H54 (cell line): ENCODE results near the gene C1orf122.

Experiments
- DNase-seq: peaks from one replicate; pipeline ENCODE4 v3.0.0; 2011; ENCODE audit warnings: low spot score, mixed read lengths; ENCODE audit not compliant: insufficient read length
- FAIRE-seq: peaks from 3 replicates; lab custom pipeline; 2011; peaks lifted over from hg19 to GRCh38; lab: Jason Lieb, UNC
- POLR2A ChIP-seq: IDR thresholded peaks from 2 replicates; pipeline ENCODE4 v1.6.1; 2011; ENCODE audit warnings: low read depth, mild to moderate bottlenecking, low read length

The C1orf122 gene

GRCh38 chr1:37813529-37814145 is 6.0 kb downstream of the C1orf122 start:
- FAIRE-seq: no peak
- no peak for DNase-seq
- no peak for TF ChIP-seq POLR2A

- TF ChIP-seq POLR2A: no peak
- FAIRE-seq (no peak), DNase-seq (no peak)
Measured at GRCh38 chr1:37814252-37814651, 6.7 kb downstream of the C1orf122 start.

DNA sequence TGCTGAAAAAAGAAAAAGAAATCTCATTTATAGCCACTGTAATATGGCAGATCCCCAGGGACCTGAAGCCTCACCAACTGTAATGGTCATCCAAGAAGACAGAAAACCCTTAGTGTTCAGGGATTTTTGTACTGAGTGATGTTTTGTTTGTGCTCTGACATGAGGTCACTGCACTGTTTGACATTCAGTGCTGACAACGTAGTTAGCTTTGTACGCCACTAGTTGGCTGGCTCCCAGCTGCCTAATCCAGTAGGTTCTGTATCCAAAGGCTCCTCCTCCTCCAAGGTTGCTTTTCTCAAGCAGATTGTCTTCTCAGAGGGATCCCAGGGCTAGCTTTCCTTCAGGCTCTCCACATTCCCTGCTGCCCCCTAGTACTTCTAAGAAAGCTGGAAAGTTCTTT is 9.9 kb downstream of the C1orf122 start:
- DNase-seq (no peak), FAIRE-seq (no peak)
- no peak for TF ChIP-seq POLR2A

DNA sequence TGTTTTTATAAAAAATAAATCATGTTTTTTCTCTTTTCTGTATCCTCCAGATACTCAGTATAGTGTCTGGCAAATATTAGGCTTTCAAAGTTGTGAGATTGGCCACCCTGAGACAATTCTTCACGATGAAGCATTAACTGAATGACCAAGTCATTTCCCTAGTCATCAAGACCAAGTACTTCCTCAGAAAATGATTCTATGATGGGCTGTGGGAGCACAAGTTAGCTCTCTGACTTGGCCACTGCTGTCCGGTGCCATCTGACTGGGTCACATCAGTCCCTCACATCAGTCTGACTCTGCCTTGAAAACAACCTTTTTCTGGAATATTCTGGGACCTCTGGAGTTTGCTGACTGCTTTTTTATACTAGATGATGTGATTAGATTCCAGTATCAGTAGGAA is 13.9 kb downstream of the C1orf122 start:
- no peak for FAIRE-seq
- no peak for TF ChIP-seq POLR2A
- DNase-seq: no peak

GRCh38 chr1:37822906-37823815 is 15.6 kb downstream of the C1orf122 start:
- FAIRE-seq: no peak
- no peak for DNase-seq
- TF ChIP-seq POLR2A: no peak

DNA sequence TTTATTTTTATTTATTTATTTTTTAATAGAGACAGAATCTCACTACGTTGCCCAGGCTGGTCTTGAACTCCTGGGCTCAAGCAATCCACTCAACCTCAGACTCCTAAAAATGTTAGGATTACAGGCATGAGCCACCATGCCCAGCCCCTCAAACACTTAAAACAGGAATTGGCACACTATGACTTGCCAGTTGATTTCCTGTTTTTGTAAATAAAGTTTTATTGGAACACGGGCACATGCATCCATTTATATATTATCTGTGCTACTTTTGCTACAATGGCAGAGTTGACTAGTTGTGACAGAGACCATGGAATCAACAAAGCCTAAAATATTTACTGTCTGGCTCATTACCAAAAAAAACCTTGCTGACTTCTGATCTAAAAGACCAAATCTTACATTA is 16.4 kb downstream of the C1orf122 start:
- no peak for TF ChIP-seq POLR2A
- DNase-seq (no peak), FAIRE-seq (no peak)

DNA sequence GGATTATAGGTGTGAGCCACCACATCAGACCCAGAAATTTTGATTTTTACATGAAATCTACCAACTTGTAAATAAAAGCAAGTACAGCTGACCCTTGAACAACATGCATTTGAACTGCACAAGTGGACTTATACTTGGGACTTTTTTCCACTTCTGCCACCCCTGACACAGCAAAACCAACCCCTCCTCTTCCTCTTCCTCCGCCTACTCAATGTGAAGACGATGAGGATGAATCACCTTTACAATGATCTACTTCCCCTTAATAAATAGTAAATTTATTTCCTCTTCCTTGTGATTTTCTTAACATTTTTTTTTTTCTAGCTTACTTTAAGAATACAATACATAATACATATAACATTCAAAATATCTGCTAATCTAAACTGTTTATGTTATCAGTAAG is 17.9 kb downstream of the C1orf122 start:
- no peak for TF ChIP-seq POLR2A
- DNase-seq (no peak), FAIRE-seq (no peak)

DNA sequence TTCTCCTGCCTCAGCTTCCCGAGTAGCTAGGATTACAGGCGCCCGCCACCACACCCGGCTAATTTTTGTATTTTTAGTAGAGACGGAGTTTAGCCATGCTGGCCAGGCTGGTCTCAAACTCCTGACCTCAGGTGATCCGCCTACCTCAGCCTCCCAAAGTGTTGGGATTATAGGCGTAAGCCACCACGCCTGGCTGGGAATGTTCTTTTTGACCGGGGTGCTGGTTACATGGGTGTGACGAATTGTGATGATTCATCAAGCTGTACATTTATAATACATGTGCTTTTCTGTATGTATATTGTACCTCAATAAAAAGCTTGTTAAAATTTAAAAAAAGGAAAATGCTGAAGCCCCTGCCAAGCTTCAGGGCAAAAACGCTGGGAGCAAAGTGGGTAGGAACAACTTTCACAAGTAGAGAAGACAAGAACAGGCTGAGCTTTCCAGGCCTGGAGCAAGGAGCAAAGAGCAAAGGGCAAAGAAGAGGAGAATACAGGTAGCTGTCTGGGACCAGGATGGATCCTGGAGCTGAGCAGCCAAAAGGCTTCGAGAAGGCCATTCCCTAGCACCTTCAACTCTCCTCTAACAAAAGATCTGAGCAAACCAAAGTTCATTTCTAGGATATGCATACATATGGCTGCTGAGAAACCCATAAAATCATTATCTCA is 21.0 kb downstream of the C1orf122 start:
- FAIRE-seq (no peak), DNase-seq (no peak)
- TF ChIP-seq POLR2A: no peak

DNA sequence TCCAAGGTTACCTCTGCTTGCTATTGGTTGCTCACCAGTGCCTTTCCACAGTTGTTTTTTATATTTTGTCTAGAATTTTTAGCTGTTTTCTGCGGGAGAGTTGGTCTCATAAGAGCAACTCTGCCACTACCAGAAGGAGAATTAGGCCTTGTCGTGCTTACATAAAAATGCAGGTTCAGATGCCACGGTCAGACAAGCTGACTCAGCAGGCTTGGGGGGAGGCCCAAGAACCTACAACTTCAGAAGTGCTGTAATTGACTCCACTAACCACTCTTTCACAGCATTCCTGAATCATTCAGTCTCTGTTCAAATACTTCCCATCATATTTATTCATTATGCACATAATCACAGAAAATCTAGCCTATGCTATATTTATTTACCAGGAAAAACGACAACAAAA is 23.5 kb downstream of the C1orf122 start:
- no peak for TF ChIP-seq POLR2A
- DNase-seq (no peak), FAIRE-seq (no peak)

DNA sequence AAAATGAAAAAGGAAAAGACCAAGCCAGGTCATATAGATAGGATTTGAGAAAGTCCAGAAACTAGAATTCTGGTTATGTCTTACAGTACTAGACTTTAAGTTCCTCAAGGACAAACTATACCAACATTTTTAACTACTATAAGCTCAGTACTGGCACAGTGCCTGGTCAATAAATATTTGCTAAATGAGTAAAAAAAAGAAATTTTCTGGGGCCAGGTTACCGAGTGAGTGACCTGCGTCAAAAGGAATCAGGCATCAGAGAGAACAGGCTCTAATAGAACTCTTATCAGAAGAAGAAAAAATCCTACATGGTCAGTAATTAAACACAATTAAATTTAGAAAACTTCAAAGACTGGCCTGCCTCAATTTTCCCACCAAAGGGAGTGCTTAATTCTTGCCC is 24.2 kb downstream of the C1orf122 start:
- DNase-seq: no peak
- no peak for TF ChIP-seq POLR2A
- FAIRE-seq: no peak

DNA sequence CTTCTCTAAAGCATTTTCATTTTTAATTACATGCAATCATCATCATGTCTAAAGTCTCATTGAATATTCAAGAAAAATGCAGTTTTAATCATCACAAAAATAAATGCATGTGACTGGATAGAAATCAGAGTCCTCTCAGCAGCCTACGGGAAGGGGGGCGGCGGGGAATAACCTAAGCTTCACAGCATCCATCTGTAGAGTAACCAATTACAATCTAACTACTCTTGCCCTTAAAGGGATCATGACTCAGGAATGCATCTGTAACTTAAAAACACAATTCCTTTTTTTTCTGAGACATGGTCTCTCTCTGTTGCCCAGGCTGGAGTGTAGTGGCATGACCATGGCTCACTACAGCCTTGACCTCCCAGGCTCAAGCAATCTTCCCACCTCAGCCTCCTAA is 29.2 kb downstream of the C1orf122 start:
- FAIRE-seq: no peak
- no peak for TF ChIP-seq POLR2A

DNA sequence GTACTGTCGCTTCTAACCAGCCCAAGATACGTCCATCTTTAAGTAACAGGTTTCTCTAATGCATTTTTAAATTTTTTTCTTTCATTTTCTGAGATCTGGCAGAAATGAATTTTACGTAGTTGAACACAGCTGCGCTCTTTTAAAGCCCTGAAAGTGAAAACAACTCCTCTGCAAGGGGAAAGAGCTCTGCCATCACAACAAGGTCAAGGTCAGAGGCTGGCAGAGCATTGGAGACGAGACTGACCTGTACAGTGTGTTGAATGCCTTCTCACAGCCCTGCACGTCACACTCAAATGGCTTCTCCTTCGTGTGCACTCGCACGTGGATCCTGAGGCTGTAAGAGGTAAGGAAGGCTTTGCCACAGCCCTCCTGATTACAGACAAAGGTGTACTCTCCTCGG is 32.1 kb downstream of the C1orf122 start:
- no peak for DNase-seq
- no peak for TF ChIP-seq POLR2A
- no peak for FAIRE-seq

More for the DNA sequence above, 29.2 kb downstream of the C1orf122 start:
- DNase-seq: no peak

GRCh38 chr1:37840711-37841110 is 33.1 kb downstream of the C1orf122 start:
- FAIRE-seq (no peak), DNase-seq (no peak)
- no peak for TF ChIP-seq POLR2A

DNA sequence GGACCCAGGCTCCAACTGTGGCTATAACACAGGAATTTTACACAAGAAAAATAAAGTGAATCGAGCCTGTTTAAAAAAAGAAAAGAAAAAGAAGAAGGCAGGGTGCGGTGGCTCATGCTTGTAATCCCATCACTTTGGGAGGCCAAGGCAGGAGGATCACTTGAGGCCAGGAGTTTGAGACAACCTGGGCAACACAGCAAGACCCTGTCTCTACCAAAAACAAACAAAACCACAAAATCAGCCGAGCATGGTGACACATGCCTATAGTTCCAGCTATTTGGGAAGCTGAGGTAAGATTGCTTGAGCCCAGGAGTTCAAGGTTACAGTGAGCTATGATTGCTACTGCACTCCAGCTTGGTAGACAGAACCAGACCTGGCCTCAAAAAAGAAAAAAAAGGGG is 34.1 kb downstream of the C1orf122 start:
- no peak for DNase-seq
- FAIRE-seq: no peak
- TF ChIP-seq POLR2A: no peak
